GM18907 (cell line): ENCODE results near the gene ADRB1.

ENCODE experiments used
- ATAC-seq: cut with Tn5 transposase; IDR thresholded peaks from one replicate; pipeline ENCODE4 v1.9.1; 2021; ENCODE audit warnings: mild to moderate bottlenecking, moderate library complexity; ENCODE audit not compliant: unreplicated experiment

ADRB1 gene

GRCh38 chr10:114084215-114084614, 40.5 kb downstream of the ADRB1 start:
- ATAC-seq, result no peak

DNA sequence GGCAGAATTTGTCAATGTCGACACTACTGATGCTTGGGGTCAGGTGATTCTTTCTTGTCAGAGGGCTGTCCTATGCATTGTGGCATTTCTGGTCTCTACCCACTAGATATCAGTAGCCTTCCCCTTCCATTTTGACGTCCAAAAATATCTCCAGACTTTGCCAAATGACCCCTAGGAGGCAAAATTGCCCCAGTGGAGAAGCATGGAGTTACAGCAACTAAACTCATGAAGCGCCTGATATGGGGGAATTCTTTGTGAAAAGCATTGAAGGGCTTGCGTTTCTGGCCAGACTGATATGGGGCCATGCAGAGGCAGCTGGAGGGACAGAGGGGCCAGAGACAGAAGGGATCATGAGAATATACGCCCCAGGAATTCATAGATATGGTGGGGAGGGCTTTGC, 43.6 kb downstream of the ADRB1 start:
- no peak for ATAC-seq

GRCh38 chr10:114087655-114088054, 44.0 kb downstream of the ADRB1 start:
- ATAC-seq, result no peak

- ATAC-seq, result peak; percentile 63
Measured at GRCh38 chr10:114094795-114095194, 51.1 kb downstream of the ADRB1 start.

GRCh38 chr10:114095559-114096337, 52.1 kb downstream of the ADRB1 start:
- no peak for ATAC-seq
